Smooth muscle cell (in vitro differentiated cells): ENCODE data around the gene LRP1. TPM values are rescaled to one million over a fixed set of nuclear protein-coding genes. Genes with fewer than 3 reads are reported as not detected.

Experiments used
- DNase-seq: peaks from one replicate; lab custom pipeline; 2025; ENCODE audit not compliant: unreplicated experiment; lab: John Stamatoyannopoulos, UW
- H2AFZ ChIP-seq: fragments of 200-600 bp; sonication (generic); 2 replicates; pipeline ENCODE4 v1.6.0; 2016; ENCODE audit warnings: antibody characterized with exemption, low read depth, mild to moderate bottlenecking
- H3F3A ChIP-seq: fragments of 200-600 bp; sonication (generic); 2 replicates; pipeline ENCODE4 v1.6.0; 2017; ENCODE audit warnings: antibody characterized with exemption, low read depth
- H3K27ac ChIP-seq: fragments of 200-600 bp; sonication (generic); 2 replicates; pipeline ENCODE4 v1.5.1; 2016; ENCODE audit warnings: low read depth, mild to moderate bottlenecking
- H3K27me3 ChIP-seq: fragments of 200-600 bp; sonication (generic); 2 replicates; pipeline ENCODE4 v1.6.1; 2016; ENCODE audit warnings: low read depth, mild to moderate bottlenecking
- H3K36me3 ChIP-seq: fragments of 200-600 bp; sonication (generic); 2 replicates; pipeline ENCODE4 v1.5.1; 2016; ENCODE audit warnings: low read depth
- H3K4me1 ChIP-seq: fragments of 200-600 bp; sonication (generic); 2 replicates; pipeline ENCODE4 v1.5.1; 2016; ENCODE audit warnings: low read depth
- H3K4me2 ChIP-seq: fragments of 200-600 bp; sonication (generic); 2 replicates; pipeline ENCODE4 v1.6.0; 2016; ENCODE audit warnings: mild to moderate bottlenecking
- H3K4me3 ChIP-seq: fragments of 200-600 bp; sonication (generic); 2 replicates; pipeline ENCODE4 v1.5.1; 2016; ENCODE audit warnings: mild to moderate bottlenecking
- H3K79me2 ChIP-seq: fragments of 200-600 bp; sonication (generic); 2 replicates; pipeline ENCODE4 v1.6.0; 2016; ENCODE audit warnings: low read depth, mild to moderate bottlenecking
- H3K9ac ChIP-seq: fragments of 200-600 bp; sonication (generic); 2 replicates; pipeline ENCODE4 v1.6.0; 2016; ENCODE audit warnings: low read depth
- H3K9me3 ChIP-seq: fragments of 200-600 bp; sonication (generic); replicated peaks from 2 replicates; pipeline ENCODE4 v1.5.1; 2016; ENCODE audit warnings: low read depth
- H4K20me1 ChIP-seq: fragments of 200-600 bp; sonication (generic); 2 replicates; pipeline ENCODE4 v1.6.0; 2016; ENCODE audit warnings: low read depth
- WGBS: methylation state at CpG from one replicate; pipeline ENCODE4 v1.1.7; 2016; ENCODE audit warnings: low lambda C conversion rate; 5-methylcytosine and 5-hydroxymethylcytosine counted together
- polyA plus RNA-seq: library from polyadenylated mRNA; unstranded; fragments of >200 nt; fragmentation: Nextera tagmentation; extraction: Ambion mirVana; gene quantifications from 2 replicates; pipeline ENCODE4 v1.2.1, GENCODE V29; 2016
- total RNA-seq: library from RNA; depleted of rRNA; stranded (reverse); fragments of >200 nt; gene quantifications from 2 replicates; pipeline ENCODE4 v1.2.3, GENCODE V29; 2014
- TF ChIP-seq, protein P1 (sequence below): fragments of 200-600 bp; sonication (generic); IDR thresholded peaks from 2 replicates; pipeline ENCODE4 v1.5.1; 2017; ENCODE audit warnings: borderline replicate concordance, mild to moderate bottlenecking, antibody characterized with exemption; ENCODE audit not compliant: insufficient read depth, poor library complexity, severe bottlenecking

LRP1 gene
- total and polyA plus RNA-seq, 2 experiments from 2014 or later, result 75.3 to 95.4 TPM

- Histone ChIP-seq H3K4me1 (no peaks in the 10 kb centered on the region), H3K4me2 (no peak overlapping the region), H3K36me3 (peaks cover 6% of the 10 kb centered on the region), H3K9me3 (no peaks in the 10 kb centered on the region), H3K9ac (no peak overlapping the region), H3K27ac (no peak overlapping the region), H3K4me3 (no peak overlapping the region), H3K79me2 (no peaks in the 10 kb centered on the region), H4K20me1 (peaks cover 26% of the 10 kb centered on the region), H3K27me3 (no peaks in the 10 kb centered on the region), H2AFZ (no peak overlapping the region), H3F3A (no peaks in the 10 kb centered on the region)
- 100% methylated on average over 7 of the region's 11 CpGs for WGBS
- TF ChIP-seq, protein P1, sequence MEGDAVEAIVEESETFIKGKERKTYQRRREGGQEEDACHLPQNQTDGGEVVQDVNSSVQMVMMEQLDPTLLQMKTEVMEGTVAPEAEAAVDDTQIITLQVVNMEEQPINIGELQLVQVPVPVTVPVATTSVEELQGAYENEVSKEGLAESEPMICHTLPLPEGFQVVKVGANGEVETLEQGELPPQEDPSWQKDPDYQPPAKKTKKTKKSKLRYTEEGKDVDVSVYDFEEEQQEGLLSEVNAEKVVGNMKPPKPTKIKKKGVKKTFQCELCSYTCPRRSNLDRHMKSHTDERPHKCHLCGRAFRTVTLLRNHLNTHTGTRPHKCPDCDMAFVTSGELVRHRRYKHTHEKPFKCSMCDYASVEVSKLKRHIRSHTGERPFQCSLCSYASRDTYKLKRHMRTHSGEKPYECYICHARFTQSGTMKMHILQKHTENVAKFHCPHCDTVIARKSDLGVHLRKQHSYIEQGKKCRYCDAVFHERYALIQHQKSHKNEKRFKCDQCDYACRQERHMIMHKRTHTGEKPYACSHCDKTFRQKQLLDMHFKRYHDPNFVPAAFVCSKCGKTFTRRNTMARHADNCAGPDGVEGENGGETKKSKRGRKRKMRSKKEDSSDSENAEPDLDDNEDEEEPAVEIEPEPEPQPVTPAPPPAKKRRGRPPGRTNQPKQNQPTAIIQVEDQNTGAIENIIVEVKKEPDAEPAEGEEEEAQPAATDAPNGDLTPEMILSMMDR, result no peak
- DNase-seq, result no peak
Observed at GRCh38 chr12:57191410-57191809, 63.1 kb downstream of the LRP1 start.

DNA sequence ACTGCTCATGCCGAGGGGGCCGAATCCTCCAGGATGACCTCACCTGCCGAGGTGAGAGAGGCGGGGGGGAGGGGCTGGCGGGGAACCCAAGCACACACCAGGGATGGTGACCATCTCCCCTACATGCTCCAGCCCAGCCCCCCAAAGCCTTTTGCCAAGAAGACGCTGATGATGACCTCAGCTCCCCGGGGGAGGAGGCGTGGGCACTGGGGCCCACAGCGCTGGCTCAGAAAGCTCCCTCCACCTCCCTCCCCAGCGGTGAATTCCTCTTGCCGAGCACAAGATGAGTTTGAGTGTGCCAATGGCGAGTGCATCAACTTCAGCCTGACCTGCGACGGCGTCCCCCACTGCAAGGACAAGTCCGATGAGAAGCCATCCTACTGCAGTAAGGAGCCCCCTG lies 64.6 kb downstream of the LRP1 start:
- no peak for DNase-seq
- Histone ChIP-seq H3K9me3 (no peaks in the 10 kb centered on the region), H3K27me3 (no peaks in the 10 kb centered on the region), H4K20me1 (peaks cover 18% of the 10 kb centered on the region), H2AFZ (no peak overlapping the region), H3K4me3 (no peak overlapping the region), H3K9ac (no peak overlapping the region), H3K4me1 (no peaks in the 10 kb centered on the region), H3K36me3 (peaks cover 6% of the 10 kb centered on the region), H3F3A (no peaks in the 10 kb centered on the region), H3K79me2 (no peaks in the 10 kb centered on the region), H3K27ac (no peak overlapping the region), H3K4me2 (no peak overlapping the region)
- 94% methylated on average over 16 of the region's 16 CpGs for WGBS
- TF ChIP-seq, protein P1, result no peak

DNA sequence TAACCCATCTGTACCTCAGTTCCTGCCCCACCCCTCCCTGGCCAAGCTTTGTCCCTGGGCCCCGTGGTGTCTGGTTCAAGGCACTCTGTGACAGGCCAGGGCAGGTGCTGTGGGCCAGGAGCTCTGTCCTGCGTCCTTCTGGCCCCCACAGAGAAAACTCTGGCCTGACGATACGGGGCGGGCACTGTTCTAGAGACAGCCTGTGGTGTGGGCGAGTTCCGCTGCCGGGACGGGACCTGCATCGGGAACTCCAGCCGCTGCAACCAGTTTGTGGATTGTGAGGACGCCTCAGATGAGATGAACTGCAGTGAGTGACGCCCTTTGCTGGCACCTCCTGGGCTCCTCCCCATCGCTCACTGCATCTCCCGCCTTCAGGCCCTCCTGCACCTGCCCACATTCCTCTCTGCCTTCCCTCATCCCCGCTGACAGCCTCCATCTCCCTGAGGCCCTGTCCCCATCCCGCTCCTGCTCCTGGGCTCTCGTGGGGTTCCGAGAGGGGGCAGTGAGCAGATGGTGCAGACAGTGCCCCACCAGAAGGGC lies 65.5 kb downstream of the LRP1 start:
- 93% methylated on average over 18 of the region's 19 CpGs for WGBS
- Histone ChIP-seq H3K27ac (no peak overlapping the region), H3K79me2 (no peaks in the 10 kb centered on the region), H3K4me3 (no peak overlapping the region), H3K9me3 (no peaks in the 10 kb centered on the region), H3K27me3 (no peaks in the 10 kb centered on the region), H2AFZ (no peak overlapping the region), H3K4me1 (no peaks in the 10 kb centered on the region), H3K36me3 (peaks cover 6% of the 10 kb centered on the region), H3F3A (no peaks in the 10 kb centered on the region), H4K20me1 (peaks cover 24% of the 10 kb centered on the region), H3K4me2 (no peak overlapping the region), H3K9ac (no peak overlapping the region)
- DNase-seq, result no peak
- TF ChIP-seq, protein P1, result no peak

DNA sequence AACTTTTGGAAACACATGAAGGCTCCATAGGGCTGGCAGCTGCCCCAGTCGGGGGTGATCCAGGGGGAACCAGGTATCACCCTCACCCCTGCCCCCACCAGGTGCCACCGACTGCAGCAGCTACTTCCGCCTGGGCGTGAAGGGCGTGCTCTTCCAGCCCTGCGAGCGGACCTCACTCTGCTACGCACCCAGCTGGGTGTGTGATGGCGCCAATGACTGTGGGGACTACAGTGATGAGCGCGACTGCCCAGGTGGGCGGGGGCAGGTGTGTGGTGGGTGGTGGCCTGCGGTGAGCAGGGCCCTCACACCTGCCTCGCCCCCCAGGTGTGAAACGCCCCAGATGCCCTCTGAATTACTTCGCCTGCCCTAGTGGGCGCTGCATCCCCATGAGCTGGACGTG lies 66.0 kb downstream of the LRP1 start:
- Histone ChIP-seq H4K20me1 (peaks cover 29% of the 10 kb centered on the region), H2AFZ (no peak overlapping the region), H3K4me3 (no peak overlapping the region), H3K4me2 (no peak overlapping the region), H3K27ac (no peak overlapping the region), H3F3A (no peaks in the 10 kb centered on the region), H3K9me3 (no peaks in the 10 kb centered on the region), H3K79me2 (no peaks in the 10 kb centered on the region), H3K9ac (no peak overlapping the region), H3K27me3 (no peaks in the 10 kb centered on the region), H3K36me3 (peaks cover 6% of the 10 kb centered on the region), H3K4me1 (no peaks in the 10 kb centered on the region)
- DNase-seq, result no peak
- TF ChIP-seq, protein P1, result no peak
- 99% methylated on average over 18 of the region's 18 CpGs for WGBS
